Endometrium (tissue), 2 donors: ENCODE measurements around the gene CFAP45.

Experiments
- FAIRE-seq: peaks from 2 replicates; lab custom pipeline; 2012; peaks lifted over from hg19 to GRCh38; lab: Jason Lieb, UNC
- donor health status: control.
- donor health status: control.

CFAP45 gene

GRCh38 chr1:159923203-159924024, 23.4 kb upstream of the CFAP45 start:
- no peak for FAIRE-seq

GRCh38 chr1:159922511-159923202, 22.7 kb upstream of the CFAP45 start:
- FAIRE-seq = no peak

DNA sequence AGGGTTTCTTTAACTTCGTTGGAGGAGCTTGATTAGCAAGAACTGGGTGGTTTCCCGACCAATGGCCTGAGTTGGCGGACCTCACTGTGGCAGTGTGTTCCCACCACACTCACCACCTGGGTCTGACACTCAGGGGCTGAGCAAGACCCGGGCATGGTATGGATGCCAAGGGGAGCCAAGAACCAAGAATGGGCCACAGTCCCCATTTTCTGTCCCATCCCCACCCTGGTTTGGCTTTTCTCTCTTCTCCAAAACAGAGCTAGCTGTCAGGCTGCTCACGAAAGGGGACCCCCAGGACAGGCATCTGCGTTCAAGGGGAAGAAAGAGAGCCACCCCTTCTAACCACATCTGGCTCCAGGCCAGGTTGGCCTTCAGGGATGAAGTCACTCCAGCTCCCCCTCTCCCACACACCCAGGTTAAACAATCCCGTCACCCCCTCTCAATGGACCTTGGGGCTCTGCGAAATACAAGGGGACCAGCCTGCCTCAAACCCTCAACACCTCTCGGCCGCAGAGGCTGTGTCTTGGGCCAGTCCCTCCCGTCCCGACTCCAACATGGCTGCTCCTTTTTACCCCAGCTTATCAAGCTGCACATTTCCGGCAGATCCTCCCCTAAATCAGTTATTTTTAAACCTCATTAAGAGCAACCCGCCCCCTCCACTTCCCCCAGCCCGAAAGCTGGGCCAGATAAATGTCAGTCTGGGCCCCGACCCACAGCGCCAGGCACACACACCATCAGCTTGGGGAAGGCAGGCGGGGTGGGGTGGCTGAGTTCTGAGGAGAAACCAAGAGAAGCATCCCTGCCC, 21.9 kb upstream of the CFAP45 start:
- FAIRE-seq = no peak

DNA sequence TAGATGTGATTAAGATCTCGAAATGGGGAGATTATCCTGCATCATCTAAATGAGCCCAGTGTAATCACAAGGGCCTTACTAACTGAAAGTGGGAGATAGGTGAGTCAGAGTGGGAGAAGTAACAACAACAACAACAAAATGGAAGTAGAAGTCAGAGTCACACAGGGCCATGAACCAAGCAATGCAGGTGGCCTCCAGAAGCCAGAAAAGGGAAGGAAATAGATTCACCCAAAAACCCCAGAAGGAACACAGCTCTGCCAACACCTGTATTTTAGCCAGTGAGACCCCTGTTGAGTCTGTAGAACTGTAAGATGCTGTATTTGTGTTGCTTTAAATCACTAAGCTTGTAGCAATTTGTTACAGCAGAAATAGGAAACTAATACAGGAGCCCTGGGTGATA, 21.3 kb upstream of the CFAP45 start:
- no peak for FAIRE-seq

- no peak for FAIRE-seq
These were observed 20.7 kb upstream of the CFAP45 start for GRCh38 chr1:159920651-159921050.

GRCh38 chr1:159920202-159920601, 20.2 kb upstream of the CFAP45 start:
- FAIRE-seq = no peak

DNA sequence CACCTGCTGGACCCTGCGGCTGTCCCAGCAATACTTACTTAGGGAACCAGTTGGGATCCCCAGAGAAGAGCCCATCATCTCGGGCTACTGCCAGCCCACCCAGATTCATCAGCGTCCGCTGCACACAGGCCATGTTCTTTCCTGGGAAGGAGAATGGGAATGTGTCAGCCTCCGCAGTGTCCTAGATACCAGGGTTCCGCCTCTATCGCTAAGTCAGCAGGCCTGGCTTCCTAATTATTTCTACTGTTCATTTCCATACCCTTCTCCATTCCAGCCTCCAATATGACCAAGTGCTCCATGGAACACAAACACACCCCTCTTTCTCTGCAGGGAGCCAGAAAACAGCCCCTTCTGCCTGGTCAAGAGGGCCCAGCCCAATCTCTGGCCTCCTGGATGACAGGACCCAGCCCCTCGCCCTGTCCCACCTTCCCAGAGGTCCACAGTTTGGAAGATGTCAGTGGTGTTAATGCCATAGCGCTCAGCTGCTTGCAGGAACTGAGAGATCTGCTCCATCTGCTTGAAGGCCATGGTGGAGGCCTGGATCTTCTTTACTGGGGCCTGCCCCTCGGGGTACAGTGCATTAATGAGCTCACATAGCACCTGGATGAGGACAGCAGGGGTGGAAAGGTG, 19.4 kb upstream of the CFAP45 start:
- FAIRE-seq = no peak

GRCh38 chr1:159918352-159919200, 18.6 kb upstream of the CFAP45 start:
- no peak for FAIRE-seq

DNA sequence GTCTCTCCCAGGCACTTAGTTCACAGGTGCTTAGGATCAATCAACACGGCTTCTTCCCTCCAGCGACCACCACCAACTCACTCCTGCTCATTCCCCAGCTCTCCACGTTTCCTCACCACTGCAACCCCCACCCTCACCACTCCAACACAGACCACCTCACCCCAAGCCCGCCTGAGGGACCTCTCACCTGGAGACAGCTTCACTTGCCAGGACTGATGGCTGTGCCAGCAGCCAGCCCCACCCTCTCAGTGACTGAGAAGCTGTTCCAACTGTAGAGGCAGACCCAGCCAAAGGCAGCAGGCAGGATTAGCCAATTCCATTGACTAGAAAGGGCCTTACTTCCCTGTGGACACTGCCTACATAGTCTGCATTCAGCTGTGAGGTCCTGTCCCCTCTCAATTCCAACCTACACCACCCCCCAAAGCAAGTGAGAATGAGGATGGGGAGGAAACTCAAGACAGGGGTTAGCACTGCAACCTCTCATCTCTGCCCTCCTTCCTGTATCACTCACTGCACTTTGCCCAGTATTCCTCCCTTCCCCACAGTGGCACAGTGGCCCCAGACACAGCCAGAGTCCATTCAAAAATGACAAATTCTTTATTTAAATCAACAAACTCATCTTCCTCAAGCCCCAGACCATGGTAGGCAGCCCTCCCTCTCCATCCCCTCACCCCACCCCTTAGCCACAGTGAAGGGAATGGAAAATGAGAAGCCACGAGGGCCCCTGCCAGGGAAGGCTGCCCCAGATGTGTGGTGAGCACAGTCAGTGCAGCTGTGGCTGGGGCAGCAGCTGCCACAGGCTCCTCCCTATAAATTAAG, 17.8 kb upstream of the CFAP45 start:
- no peak for FAIRE-seq

DNA sequence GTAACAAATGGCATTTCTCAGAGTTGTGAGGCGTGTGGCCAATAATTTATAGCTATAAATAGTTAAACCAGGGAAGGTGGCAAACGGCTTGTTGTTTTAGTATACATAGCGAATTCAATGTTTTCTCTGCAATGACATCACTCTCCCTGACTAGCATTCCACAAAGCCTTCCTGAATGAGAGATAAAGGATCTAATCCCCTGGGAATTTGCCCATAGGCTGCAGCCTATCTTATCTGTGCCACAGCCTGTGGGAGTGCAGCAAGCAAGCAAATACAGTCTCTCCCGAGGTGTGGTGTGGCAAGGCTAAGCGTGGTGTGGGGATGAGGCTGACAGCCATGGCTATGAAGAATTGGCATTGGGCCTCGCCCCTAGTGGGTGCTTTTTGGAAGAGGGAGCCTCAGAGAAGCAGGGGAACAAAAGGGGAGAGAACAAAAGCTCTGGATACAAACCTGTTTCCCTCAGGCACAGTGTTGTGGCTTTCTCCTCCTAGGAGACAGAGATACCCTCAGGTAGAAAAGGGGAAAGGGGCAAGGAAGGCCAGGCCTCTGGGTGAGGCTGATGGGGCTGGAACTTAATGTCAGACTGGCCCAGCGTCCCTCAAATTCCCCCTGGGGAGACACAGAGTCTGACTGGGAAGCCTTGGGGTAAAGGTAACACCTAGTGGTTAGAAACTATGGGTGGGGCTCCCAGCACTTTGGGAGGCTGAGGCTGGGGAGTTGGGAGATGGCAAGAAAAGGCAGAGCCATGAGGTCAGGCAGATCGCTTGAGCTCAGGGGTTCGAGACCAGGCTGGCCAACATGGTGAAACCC, 16.5 kb upstream of the CFAP45 start:
- FAIRE-seq = no peak

GRCh38 chr1:159915571-159916241, 15.7 kb upstream of the CFAP45 start:
- no peak for FAIRE-seq

DNA sequence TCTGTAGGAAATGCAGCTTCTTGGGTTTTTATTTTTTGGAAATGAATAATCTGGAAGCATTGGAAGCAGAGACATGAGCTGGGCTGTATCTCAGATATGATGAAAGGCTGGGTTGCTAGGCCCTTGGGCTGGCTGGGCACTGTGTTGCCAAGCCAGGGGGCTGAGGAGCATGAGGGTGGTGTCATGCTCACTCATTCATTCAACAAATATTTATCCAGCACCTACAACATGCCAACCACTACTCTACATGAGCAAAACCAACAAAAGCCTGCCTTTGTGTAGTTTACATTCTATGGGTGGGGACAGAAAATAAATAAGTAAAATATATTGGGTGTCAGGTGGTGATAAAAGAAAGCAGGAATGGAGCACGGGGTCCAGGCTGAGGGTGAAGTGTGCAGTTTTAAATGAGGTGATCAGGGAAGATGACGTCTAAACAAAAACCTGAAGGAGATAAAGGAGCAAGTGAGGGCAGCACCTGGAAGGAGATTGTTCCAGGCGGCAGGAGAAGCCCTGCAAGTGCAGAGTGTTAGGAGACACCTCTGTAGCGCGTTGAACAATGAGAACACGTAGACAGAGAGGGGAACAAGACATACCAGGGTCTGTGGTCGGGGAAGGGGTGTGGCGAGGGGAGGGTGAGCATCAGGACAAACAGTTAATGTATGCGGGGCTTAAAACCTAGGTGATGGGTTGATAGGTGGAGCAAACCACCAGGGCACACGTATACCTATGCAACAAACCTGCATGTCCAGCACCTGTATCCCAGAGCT, 14.5 kb upstream of the CFAP45 start:
- no peak for FAIRE-seq

- no peak for FAIRE-seq
These were observed 13.7 kb upstream of the CFAP45 start for GRCh38 chr1:159913451-159914192.

GRCh38 chr1:159911326-159912070, 11.5 kb upstream of the CFAP45 start:
- FAIRE-seq = no peak

- FAIRE-seq = no peak
These were observed 8.3 kb upstream of the CFAP45 start for GRCh38 chr1:159908031-159908940.

DNA sequence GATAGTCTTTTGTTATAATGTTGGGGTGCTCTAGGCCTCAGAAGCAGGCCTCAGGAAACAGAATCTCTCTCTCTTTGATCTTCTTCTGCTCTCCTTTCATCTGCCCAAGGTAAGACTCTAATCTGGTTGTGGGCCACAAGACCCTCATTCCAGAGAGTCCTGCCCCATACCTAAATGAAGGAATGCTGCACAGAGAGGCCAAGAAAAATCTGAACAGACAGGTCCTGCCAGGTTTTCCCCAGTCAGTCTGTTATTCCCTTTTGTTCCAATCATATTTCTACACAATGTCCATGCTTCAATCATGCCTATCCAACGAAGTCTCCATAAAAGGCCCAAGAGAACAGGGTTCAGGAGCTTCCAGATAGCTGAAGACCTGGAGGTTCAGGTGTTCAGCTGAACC, 7.0 kb upstream of the CFAP45 start:
- no peak for FAIRE-seq
